ENCODE results near the gene SHANK1. TPM values are rescaled to one million over a fixed set of nuclear protein-coding genes. Genes with fewer than 3 reads are reported as not detected.

SHANK1 gene
- total and polyA plus RNA-seq, 2 of the 4 experiments (the other 2 are of a cell fraction), result 6.1 to 6.7 TPM

GRCh38 chr19:50753879-50754278 is 34.3 kb upstream of the SHANK1 start:
- Histone ChIP-seq H3K9ac (ENCODE audit: low read depth, low read length) (no peak overlapping the region), H3K23ac (ENCODE audit: low read depth, low read length) (no peak overlapping the region), H3K9me1 (ENCODE audit: insufficient read depth, low read length) (no peaks in the 10 kb centered on the region), H4K91ac (ENCODE audit: insufficient read depth, low read depth, low read length) (no peak overlapping the region), H3K14ac (replicated peaks; ENCODE audit: low read depth, low read length) (no peak overlapping the region), H3K36me3 (ENCODE audit: control insufficient read depth, insufficient read depth, low read length) (no peaks in the 10 kb centered on the region), H2BK120ac (ENCODE audit: low read depth, low read length) (no peak overlapping the region), H4K8ac (ENCODE audit: low read depth in 2 of 2, low read length in 2 of 2) (no peak overlapping the region), H3K56ac (ENCODE audit: extremely low read depth, insufficient read depth, low read length) (no peak overlapping the region), H4K20me1 (ENCODE audit: insufficient read depth, low read length) (no peaks in the 10 kb centered on the region), H3K27me3 (ENCODE audit: control insufficient read depth, insufficient read depth, low read length) (peaks cover 6% of the 10 kb centered on the region), H3K4ac (ENCODE audit: low read depth, low read length) (no peak overlapping the region), H3K9me3 (ENCODE audit: control insufficient read depth, insufficient read depth, low read length) (no peaks in the 10 kb centered on the region), H3K4me2 (ENCODE audit: low read depth, low read length) (no peak overlapping the region), H2AK5ac (ENCODE audit: low read depth, low read length) (no peak overlapping the region), H2BK20ac (ENCODE audit: low read depth, low read length) (no peak overlapping the region), H4K5ac (ENCODE audit: low read depth, low read length) (no peak overlapping the region), H3K18ac (ENCODE audit: low read depth, low read length) (no peak overlapping the region), H2BK5ac (ENCODE audit: low read depth, low read length, poor library complexity, severe bottlenecking) (no peak overlapping the region), H2AK9ac (replicated peaks; ENCODE audit: low read depth, low read length, poor library complexity) (no peak overlapping the region), H3K79me1 (ENCODE audit: low read depth in 1 of 2, low read length in 2 of 2) (no peaks in the 10 kb centered on the region), H3K4me1 (ENCODE audit: control insufficient read depth, insufficient read depth, low read length) (no peaks in the 10 kb centered on the region), H2AFZ (replicated peaks; ENCODE audit: low read length, poor library complexity) (no peak overlapping the region), H2BK15ac (ENCODE audit: low read depth, low read length) (no peak overlapping the region), H3K27ac (ENCODE audit: insufficient read depth, low read length) (no peak overlapping the region), H3K4me3 (ENCODE audit: insufficient read depth, low read depth, low read length) (no peak overlapping the region)
- ChIA-PET CTCF (no interaction called here), POLR2A (ENCODE audit: unreplicated experiment) (no interaction called here)
- DNase-seq, result no peak
- intact Hi-C loops (cut with micrococcal nuclease), result no loop called here
- TF ChIP-seq RCOR1 (IDR thresholded peaks at IDR 0.05; ENCODE audit: insufficient replicate concordance, low read length) (no peak), CHD1 (IDR thresholded peaks at IDR 0.05; ENCODE audit: low read depth, low read length) (no peak), POLR2A (IDR thresholded peaks at IDR 0.05; ENCODE audit: low read depth, low read length) (no peak), FOS (IDR thresholded peaks at IDR 0.05; ENCODE audit: low read depth, low read length) (no peak), BHLHE40 (IDR thresholded peaks at IDR 0.05; ENCODE audit: low read depth, low read length) (no peak), CEBPB (IDR thresholded peaks at IDR 0.05; ENCODE audit: low read depth, low read length) (no peak), SMC3 (IDR thresholded peaks at IDR 0.05; ENCODE audit: low read depth, low read length) (no peak), CTCF (conservative IDR thresholded peaks at IDR 0.05; ENCODE audit: low read depth, low read length) (no peak), RAD21 (IDR thresholded peaks at IDR 0.05; ENCODE audit: low read length) (no peak), RFX5 (IDR thresholded peaks at IDR 0.05; ENCODE audit: low read depth, low read length) (no peak), NFE2L2 (IDR thresholded peaks at IDR 0.05; ENCODE audit: low read depth, low read length) (no peak), USF2 (IDR thresholded peaks at IDR 0.05; ENCODE audit: low read depth, low read length) (no peak), MAZ (IDR thresholded peaks at IDR 0.05; ENCODE audit: borderline replicate concordance, low read depth, low read length) (no peak), ELK1 (IDR thresholded peaks at IDR 0.05; ENCODE audit: borderline replicate concordance, low read depth, low read length) (no peak), MXI1 (IDR thresholded peaks at IDR 0.05; ENCODE audit: borderline replicate concordance, low read depth, low read length) (no peak), MAFK (IDR thresholded peaks at IDR 0.05; ENCODE audit: low read depth, low read length) (no peak)
- BruUV-seq (replicated peaks), result no TSS peak
- dilution Hi-C loops (cut with HindIII; ENCODE audit: low sequenced_read_pairs, unreplicated experiment), result no loop called here
- WGBS, 2 experiments (ENCODE audit: extremely low coverage in 2 of 2, insufficient read length in 1 of 2), result 50% methylated on average over 1 of the region's 4 CpGs; no CpG with 5 or more reads in 1 of the 2 experiments
- in situ Hi-C loops (cut with MboI; ENCODE audit: low sequenced_read_pairs), result no loop called here
- ATAC-seq (ENCODE audit: low read depth), result no peak
